ENCODE results near the gene PIK3AP1.
"Not testable (repeated sequence)": the region's sequence is repeated elsewhere in the genome, so short reads cannot be mapped to it uniquely, and the experiment has no call there.

Gene PIK3AP1, protein sequence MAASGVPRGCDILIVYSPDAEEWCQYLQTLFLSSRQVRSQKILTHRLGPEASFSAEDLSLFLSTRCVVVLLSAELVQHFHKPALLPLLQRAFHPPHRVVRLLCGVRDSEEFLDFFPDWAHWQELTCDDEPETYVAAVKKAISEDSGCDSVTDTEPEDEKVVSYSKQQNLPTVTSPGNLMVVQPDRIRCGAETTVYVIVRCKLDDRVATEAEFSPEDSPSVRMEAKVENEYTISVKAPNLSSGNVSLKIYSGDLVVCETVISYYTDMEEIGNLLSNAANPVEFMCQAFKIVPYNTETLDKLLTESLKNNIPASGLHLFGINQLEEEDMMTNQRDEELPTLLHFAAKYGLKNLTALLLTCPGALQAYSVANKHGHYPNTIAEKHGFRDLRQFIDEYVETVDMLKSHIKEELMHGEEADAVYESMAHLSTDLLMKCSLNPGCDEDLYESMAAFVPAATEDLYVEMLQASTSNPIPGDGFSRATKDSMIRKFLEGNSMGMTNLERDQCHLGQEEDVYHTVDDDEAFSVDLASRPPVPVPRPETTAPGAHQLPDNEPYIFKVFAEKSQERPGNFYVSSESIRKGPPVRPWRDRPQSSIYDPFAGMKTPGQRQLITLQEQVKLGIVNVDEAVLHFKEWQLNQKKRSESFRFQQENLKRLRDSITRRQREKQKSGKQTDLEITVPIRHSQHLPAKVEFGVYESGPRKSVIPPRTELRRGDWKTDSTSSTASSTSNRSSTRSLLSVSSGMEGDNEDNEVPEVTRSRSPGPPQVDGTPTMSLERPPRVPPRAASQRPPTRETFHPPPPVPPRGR

DNA sequence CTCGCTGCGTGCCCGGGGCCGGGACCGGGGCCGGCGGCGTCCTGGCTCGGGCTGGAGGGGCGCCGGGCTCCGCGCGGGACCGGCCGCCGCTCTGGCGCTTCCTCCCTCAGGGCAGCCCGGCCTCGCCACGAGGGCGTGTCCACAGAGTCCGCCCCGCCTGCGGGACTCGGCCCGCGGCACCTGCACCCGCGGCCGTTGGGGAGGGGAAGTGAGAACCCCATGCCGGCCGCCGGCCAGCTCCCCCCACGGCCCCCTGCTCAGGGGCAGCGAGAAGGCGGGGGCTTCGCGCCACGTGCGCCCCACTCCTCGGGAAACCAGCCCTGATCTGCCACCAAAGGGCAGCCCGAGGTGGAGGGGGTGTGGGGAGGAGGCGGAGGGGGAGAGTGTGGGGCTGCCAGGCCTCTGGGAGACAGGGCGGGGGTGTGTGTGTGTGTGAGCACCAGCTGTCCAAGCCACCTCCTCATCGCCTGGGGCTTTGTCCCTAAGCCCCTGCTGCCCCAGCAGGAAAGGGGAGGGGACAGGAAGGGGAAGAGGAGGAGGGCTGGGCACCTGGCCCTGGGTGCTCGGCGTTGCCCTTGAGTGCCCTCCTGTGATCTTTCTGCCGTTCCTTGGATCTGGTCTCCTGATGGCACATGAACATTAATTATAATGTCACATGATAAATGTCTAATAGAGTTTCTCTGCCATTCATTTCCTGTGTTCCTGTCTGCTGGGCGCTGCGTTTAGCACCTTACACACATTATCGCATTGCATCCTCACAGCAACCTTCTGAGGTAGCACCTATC lies at the start of gene PIK3AP1:
Gene PIK3AP1, minus strand, starts transcription at position 93 of the 785 bp plus-strand sequence. CDS start 120 bp downstream, outside the sequence.
- DNase-seq (ENCODE audit: low read depth): no peak

DNA sequence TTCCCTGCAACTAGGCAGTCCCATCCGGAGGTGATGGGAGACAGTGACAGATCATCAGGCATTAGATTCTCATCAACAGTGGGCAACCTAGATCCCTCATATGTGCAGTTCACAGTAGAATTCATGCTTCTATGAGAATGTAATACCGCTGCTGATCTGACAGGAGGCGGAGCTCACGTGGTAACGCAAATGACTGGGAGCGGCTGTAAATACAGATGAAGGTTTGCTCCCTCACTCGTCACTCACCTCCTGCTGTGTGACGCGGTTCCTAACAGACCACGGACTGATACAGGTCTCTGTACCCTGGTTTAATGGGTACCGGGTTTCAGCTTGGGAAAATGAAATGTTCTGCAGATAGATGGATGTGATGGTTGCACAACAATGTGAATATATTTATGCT lies 47.8 kb upstream of the PIK3AP1 start:
- DNase-seq (ENCODE audit: low read depth): no peak

DNA sequence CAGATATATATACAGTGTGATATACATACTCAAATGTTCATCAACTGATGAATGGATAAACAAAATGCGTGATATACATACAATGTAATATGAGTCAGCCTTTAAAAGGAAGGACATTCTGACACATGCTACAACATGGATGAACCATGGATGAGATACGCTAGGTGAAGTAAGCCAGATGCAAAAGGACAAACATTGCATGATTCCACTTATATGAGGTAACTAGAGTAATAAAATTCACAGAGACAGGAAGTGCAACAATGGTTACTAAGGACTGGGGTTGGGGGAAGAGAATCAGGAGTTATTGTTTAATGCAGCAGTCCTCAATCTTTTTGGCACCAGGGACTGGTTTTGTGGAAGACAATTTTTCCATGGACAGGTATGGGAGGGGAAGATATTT lies 47.3 kb upstream of the PIK3AP1 start:
- DNase-seq (ENCODE audit: low read depth): no peak

DNA sequence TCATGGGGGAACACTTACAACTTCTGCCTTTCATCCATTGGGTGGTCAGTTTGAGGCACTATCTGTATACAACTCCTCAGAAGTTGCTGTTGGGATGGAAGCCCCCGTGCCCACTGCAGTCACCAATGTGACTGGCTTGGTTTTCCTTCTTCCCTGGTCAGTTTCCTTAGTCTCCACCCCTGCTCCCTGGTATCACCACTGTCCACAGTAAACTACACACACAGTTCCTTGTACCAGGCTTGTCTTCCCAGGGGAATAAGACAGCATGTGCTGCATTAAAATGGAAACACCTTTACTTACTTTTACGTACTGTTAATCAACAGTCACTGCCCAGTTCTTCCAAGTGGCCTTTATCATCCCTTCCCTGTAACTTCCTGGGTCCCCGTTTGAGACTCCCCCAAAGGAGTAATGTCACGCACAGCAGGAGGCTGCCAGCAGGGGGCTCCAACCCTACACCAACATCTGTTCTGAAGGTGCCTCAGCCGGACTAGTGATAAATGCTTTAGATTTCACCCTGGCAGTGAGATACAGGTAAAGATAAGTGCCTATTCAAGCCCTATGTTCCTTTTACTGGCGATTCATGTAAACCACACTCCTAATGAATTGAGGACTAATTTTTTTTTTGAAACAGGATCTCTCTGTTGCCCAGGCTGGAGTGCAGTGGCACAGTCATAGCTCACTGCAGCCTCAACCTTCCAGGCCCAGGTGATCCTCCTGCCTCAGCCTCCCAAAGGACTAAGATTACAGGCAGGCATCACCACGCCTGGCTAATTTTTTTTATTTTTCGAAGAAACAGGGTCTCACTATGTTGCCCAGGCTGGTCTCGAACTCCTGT lies 45.3 kb upstream of the PIK3AP1 start:
- no peak for DNase-seq (ENCODE audit: low read depth)

DNA sequence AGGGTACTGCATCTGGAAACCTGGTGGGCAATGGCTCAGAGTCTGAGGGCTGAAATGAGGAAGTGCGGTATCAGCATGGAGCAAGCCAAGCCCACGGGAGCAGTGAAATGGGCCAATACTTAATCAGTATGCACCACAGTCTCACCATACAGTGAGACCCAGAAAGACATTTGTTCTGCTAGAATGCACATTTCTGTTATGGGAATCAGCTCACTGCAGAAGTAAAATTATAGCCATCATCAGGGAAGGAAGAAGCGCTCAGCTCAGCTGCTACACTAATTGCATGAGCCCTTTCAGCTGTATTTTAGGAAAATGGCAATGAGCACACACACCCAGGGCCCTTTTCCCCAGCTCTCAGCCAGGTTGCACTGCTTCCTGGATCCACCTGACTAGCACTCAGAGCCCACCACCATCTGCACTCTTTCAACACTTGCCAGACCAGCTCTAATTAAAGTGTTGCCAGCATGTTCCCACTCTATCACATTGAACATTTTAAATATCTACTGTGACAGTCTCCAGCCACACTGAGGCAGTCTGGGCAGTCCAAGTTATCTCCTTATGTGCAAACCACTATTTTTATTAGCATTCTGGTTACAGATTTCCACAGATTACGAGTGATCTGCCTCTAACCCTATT lies 44.2 kb upstream of the PIK3AP1 start:
- no peak for DNase-seq (ENCODE audit: low read depth)

DNA sequence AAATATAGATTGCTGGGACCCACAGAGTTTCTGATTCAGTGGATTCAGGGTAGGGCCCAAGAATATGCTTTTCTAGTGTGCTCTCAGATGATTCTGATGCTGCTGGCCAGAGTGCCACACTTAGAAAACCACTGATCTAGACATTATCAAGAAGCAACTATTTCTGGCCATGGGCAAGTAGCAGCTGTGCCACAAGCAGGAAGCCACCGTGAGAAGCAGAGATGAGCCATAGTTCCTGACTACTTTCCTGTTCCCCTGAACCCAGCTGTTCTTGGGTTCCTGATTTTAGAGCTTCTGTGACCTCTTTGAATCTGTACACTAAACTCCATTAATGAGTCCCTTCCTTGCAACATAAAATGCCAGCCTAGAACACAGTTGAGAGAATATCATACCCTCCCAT lies 38.1 kb upstream of the PIK3AP1 start:
- DNase-seq (ENCODE audit: low read depth): no peak

DNA sequence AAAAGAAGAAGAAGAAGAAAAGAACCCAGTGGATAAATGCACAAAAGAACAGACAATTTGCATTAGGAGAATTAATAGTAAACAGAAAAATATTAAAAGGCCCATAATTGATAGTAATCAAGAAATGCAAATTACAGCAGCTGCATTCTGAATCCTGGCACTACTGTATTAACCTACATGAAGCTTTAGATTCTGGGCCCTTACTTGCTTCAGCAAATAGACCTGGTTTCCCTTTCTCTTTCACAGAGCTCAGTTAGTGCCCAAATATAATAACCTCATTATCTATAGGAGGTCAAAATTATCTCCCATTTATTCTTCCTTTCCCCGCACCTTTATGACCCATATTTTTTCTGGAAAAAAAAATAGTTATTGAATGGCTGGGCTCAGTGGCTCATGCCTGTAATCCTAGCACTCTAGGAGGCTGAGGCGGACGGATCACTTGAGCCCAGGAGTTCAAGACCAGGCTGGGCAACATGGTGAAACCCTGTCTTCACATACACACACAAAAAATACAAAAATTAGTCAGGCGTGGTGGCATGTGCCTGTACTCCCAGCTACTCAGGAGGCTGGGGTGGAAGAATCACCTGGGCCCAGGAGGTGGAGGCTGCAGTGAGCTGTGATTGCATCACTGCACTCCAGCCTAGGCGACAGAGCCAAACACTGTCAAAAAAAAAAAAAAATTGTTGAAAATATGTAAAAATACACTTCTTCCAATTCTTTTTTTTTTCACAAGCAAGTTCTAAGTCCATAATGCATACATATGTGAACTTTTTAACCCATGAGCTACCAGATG lies 36.0 kb upstream of the PIK3AP1 start:
- DNase-seq (ENCODE audit: low read depth): no peak

DNA sequence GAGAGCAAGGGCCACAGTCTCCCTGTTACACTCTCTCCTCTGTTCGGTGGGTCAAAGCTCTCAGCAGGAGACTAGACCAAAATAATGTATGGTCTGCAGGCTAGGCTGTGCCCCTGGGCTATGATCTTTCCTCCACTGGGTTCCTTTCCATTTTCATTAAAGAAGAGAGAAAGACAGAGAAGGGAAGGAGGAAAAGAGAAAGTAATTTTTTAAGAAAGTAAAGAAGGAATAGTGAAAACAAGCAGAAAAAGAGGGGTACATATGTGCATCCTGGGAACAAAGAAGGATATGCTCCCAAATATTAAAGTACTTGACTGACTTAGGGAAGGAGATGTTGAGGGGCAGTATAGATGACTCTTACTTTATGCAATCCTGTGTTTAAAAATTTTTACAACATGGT lies 33.6 kb upstream of the PIK3AP1 start:
- DNase-seq (ENCODE audit: low read depth): no peak

DNA sequence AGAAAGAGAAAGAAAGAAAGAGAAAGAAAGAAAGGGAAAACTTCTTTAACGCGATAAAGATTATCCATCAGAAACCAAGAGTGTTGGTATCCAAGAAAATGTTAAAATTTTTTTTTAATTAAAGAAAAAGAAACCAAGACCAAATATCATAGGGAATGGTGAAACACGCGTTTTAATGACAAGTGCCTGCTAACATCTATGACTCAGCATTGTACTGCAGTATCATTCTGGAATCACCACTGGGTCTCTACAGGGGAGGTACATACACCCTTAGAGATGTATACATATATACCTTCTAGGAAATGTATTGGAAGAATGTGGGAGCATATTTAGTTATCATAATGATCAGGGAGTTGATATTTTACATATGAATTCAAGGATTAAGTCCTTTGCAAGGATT lies 32.1 kb upstream of the PIK3AP1 start:
- no peak for DNase-seq (ENCODE audit: low read depth)

DNA sequence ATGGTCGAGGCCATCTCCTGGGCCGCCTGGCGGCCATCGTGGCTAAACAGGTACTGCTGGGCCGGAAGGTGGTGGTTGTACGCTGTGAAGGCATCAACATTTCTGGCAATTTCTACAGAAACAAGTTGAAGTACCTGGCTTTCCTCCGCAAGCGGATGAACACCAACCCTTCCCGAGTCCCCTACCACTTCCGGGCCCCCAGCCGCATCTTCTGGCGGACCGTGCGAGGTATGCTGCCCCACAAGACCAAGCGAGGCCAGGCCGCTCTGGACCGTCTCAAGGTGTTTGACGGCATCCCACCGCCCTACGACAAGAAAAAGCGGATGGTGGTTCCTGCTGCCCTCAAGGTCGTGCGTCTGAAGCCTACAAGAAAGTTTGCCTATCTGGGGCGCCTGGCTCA lies 30.0 kb upstream of the PIK3AP1 start:
- DNase-seq (ENCODE audit: low read depth): not testable (repeated sequence)

DNA sequence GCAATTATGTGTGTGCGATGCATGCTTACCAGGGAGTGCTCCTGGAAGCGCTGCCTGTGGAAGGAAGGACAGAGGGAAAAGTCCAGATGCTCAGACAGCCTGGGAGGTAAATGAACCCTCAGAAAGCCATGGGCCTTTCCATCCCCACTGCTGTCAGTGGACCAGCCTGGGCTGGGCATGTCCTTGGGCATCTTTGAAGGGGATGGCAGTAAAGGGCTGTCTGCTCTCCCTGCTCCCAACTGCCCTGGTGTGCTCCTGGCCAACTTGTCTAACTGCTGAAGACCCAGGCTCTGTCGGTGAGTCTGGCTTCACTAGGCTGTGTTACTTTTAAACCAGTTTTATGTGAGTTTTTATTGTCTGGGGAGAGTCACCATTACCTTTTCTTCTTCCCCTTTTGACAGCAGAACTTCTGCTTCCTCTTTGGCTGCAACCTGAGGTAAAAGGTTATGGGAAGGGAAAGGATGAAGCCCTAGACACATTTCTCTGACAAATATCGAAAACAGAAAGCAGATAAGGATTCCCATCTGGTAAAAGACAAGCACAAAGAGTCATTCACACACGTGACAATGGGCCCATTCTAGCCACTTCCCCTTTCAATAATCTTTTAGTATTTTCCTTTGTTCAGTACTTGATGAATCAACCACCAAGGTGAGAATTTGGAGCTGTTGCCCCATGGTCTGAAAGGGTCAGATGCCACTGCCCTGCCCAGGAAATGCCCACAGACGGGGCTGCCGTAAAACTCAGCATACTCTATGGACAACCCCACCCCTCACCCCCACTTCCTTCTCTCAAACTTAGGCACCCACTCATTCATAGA lies 27.6 kb upstream of the PIK3AP1 start:
- DNase-seq (ENCODE audit: low read depth): no peak

DNA sequence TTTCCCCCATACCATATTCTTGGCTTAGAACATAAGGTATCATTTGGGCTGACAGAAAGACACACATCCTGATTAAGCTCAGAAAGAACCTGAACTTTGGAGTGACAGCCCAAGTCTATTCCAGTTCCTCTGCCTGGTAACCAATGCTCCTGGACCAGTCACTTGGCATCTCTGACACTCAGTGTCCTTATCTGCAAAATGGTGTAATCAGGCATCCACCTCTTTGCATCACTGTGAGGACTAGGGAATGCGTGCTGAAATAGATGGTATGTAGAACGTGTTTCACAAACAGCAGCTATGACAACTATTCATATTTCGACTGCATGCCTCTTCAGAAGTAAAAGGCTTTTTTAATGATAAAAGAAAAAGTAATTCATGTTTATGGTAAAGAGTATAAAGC lies 26.2 kb upstream of the PIK3AP1 start:
- DNase-seq (ENCODE audit: low read depth): no peak

DNA sequence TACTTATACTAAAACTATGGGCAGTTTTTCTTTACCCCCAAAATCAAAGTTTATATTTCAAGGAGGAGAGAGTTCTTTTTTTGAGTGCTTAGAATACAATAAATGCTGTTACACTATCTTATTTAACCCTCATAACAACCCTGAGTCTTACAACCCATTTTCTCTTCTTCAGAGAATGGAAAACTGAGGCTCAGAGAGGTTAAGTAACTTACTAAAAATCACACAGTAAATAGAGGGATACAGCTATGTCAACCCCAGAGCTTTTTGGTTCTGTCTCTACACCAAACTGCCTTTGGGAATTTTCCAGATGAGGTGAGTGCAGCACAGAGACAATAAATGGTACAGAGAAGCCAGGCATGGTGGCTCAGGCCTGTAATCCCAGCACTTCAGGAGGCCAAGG lies 25.6 kb upstream of the PIK3AP1 start:
- no peak for DNase-seq (ENCODE audit: low read depth)

DNA sequence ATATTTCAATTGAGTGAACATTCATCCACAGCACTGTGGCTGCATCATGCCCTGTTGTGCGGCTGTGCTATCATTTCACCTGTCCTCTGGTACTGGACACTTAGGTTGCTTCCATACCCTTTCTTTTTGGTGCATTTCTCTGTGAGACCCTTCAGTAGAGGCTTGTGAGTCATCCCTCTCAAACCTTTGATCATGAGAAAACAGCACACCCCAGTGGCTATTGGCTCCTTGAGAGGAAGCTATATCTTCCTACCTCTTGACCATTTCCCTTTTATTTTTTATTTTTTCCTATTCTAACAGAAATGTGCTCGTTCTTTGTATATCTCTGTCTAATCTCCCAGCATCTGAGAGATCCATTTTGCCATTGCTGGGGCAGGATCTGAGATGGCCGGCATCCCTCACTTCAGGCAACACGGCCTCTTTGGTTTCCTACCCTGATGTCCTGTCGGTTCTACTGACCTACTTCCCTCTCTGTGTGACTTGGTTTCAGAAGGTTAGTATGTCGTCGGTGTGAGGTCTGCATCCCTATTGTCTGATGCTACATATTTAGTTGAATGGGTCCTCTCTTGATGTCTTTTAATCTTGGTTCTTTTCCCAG lies 23.8 kb upstream of the PIK3AP1 start:
- no peak for DNase-seq (ENCODE audit: low read depth)

DNA sequence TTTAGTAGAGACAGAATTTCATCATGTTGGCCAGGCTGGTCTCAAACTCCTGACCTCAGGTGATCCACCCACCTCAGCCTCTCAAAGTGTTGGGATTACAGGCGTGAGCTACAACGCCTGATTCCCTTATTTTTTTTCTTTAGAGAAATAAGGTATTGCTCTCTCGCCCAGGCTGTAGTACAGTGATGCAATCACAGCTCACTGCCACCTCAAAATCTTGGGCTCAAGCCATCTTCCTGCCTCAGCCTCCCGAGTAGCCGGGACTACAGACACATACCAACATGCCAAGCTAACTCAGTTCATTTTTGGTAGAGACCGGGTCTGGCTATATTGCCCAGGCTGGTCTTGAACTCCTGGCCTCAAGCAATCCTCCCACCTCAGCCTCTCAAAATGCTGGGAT lies 21.2 kb upstream of the PIK3AP1 start:
- not testable (repeated sequence) for DNase-seq (ENCODE audit: low read depth)

DNA sequence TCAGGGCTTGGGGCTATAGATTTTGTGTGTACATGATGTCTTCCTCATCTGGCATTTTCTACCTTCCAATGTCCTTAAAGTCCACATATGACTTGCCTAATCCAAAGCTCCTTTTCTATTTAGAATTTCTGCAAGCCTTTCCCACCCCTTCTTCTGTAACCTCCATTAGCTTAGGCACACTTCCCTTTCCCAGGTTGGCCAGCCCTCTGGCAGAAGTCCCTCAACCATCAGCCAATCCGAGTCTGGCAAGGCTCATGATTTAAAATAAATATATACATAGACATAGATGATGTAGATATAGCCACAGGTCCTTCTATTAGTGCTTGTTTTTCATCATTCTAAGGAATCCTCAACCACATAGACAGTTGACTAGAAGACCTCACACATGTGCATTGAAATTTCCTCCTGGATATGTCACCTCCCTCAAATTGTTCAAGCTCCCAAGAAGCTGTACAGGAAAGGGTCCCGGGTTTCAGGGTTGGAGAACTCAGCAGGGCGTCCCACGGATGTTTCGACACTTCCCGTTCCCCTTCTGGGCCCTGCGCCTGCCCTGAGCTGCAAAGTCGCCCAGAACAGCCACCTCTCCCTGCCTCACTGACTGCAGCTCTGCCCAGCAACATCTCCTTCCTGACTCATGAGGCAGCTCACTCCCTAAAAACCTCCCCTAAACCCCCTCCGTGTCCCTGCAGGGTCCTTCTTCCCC lies 20.4 kb upstream of the PIK3AP1 start:
- no peak for DNase-seq (ENCODE audit: low read depth)

DNA sequence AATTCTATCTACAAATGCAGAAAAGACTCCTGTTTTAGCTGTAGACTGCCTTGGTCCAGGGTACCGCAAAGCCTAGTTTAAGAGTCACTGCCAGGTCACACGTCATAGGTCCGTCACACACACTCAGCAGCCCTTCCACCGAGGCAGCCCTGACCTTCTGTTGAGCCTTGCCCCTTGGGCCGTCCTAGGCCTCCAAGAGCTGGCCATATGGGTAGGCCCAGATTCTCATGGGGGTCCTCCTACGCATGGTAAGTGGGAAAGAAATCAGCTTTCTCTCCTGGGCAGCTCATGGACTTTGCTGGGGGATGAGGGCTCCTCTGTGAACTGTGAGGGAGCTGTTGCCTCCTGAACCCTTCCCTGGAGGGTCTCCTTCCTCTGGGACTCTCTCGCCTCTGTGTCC lies 19.8 kb upstream of the PIK3AP1 start:
- DNase-seq (ENCODE audit: low read depth): no peak

DNA sequence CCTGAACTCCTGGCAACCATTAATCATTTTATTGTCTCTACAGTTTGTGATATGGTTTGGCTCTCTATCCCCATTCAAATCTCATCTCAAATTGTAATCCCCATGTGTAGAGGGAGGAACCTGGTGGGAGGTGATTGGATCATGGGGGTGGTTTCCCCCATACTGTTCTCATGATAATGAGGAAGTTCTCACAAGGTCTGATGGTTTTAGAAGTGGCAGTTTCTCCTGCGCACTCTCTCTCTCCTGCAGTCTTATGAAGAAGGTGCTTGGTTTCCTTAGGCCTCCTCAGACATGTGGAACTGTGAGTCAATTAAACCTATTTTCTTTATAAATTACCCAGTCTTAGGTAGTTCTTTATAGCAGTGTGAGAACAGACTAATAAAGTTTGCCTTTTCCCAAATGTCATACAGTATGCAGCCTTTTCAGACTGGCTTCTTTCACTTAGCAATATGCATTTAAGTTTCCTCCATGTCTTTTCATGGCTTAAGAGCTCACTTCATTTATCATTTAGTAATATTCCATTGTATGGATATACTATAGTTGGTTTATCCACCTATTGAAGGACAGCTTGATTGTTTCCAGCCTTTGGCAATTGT lies 17.1 kb upstream of the PIK3AP1 start:
- not testable (repeated sequence) for DNase-seq (ENCODE audit: low read depth)

All from GM04503 (cell line).